ENCODE data around the gene WDR83.
"Not testable (repeated sequence)": the region's sequence is repeated elsewhere in the genome, so short reads cannot be mapped to it uniquely, and the experiment has no call there.

Gene WDR83

DNA sequence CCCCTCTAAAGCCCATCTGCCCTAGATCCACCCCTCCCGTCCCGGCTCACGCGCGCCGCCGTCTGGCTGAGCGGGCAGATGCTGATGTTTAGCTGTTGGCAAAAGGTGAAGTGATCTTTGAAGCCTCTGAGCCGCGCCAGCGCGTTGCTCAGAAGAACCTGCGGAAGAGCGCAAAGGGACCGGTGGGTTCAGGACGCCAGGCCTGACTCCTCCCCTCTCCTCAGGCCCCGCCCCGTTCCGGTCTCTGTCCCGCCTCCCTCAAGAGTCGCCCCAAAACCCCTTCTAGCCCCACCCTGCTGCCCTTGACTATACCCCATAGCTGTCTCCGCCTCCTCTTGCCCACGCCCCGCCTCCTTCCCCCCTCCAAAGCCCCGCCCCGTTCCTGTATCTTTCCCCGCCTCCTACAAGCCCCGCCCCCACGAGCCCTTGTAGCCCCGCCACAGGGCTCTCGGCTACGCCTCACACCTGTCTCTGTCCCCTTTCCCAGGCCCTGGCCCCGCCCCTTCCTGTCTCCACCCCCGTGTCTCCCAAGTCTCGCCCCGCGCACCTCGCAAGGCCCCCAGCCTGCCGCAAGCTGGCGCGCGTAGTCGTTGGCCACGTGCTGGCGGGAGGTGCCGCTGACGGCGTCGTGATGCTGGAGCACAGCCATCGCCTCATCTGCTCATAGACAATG is 9.6 kb upstream of the WDR83 start:
- DNase-seq = no peak

- DNase-seq = no peak
Observed at GRCh38 chr19:12657966-12658365, 8.6 kb upstream of the WDR83 start.

- no peak for DNase-seq
Observed at GRCh38 chr19:12660980-12661379, 5.6 kb upstream of the WDR83 start.

- no peak for DNase-seq
Observed at GRCh38 chr19:12664406-12665280, 2.0 kb upstream of the WDR83 start.

- DNase-seq = no peak
Observed at GRCh38 chr19:12665281-12665573, 1.4 kb upstream of the WDR83 start.

- no peak for DNase-seq
Observed at GRCh38 chr19:12665671-12666264, 839 bp upstream of the WDR83 start.

DNA sequence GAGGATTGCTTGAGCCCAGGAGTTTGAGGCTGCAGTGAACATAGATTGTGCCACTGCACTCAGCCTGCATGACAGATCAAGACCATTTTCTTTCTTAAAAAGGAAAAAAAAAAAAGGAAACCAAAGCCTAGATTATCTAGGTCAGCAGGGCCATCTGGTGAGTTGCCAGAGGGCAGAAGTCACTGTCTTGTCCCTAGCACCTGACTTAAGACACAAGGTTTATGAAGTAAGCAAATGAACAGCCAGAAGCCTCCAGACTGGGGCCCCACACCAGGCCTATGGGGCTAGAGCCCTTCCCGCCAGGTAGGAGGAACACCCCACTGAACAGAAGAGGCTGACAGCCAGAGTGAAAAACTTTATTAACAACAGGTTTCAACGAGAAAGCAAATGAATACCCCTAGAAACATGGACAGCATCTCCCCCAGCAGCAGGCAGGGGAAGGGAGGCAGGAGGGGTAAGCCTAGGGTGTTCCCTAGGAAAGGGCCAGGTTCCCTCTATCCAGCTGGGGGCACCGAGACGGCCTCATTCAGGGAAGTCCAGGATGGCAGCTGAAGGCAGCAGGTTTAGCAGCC is 1.2 kb downstream of the WDR83 start:
- no peak for DNase-seq

GRCh38 chr19:12668346-12668745 is 1.7 kb downstream of the WDR83 start:
- DNase-seq = no peak

- DNase-seq = no peak
Observed at GRCh38 chr19:12668932-12669269, 2.3 kb downstream of the WDR83 start.

GRCh38 chr19:12669270-12670158 is 2.9 kb downstream of the WDR83 start:
- peak; percentile 82 for DNase-seq

DNA sequence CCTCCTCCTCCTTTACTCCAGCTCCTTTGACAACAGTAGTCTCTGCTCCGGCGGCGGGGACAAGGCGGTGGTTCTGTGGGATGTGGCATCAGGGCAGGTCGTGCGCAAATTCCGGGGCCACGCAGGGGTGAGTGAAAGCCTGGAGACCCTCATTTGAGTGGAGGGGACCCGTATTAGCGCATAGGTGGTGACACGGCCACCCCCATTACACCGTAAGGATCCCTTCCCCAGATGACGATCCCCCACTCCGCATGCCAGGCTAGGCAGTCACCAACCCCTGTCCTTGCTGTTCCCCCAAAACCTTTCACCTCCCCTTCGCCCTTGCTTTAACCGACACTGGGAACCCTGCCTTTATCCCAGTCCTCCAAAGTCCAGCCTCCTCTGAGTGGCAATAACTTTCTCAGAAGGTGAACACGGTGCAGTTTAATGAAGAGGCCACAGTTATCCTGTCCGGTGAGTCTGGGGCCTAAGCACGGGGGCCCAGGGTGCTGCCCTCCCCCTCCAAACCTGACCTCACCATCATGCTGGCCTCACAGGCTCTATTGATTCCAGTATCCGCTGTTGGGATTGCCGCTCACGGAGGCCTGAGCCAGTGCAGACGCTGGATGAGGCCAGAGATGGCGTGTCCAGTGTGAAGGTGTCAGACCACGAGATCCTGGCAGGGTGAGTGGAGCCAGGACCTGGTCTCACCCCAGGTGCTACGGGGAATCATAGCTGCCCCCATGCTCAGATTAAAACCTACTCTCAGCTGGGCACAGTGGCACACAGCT is 3.7 kb downstream of the WDR83 start:
- DNase-seq = no peak

DNA sequence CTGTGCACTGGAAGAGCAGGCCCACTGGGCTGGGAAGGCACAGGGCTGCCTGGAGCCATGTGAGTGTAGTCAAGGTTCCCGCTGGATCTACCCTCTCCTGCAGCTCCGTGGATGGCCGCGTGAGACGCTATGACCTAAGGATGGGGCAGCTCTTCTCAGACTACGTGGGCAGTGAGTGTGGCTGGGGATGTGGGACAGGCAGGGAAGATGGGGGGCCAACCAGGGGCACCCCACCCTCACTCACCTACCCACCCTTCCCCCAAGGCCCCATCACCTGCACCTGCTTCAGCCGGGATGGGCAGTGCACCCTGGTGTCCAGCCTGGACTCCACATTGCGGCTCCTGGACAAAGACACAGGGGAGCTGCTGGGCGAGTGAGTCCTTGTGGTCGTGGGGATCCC is 6.1 kb downstream of the WDR83 start:
- DNase-seq = no peak

DNA sequence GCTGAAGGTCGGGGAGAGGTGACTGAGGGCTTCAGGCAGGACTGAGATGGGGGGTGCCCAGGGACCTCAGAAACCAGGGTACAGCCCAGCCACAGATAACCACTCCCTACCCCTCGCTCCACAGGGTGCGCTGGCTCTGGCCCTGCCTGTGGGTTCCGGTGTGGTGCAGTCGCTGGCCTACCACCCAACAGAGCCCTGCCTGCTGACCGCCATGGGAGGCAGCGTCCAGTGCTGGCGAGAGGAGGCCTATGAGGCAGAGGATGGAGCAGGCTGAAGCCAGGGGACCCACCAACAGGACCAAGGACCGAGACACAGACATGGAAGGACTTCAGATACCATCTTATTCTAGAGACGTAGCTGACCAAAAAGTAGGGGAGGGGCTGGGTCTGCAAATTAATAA is 8.8 kb downstream of the WDR83 start:
- no peak for DNase-seq

- no peak for DNase-seq
Observed at GRCh38 chr19:12675940-12676339, 9.3 kb downstream of the WDR83 start.

DNA sequence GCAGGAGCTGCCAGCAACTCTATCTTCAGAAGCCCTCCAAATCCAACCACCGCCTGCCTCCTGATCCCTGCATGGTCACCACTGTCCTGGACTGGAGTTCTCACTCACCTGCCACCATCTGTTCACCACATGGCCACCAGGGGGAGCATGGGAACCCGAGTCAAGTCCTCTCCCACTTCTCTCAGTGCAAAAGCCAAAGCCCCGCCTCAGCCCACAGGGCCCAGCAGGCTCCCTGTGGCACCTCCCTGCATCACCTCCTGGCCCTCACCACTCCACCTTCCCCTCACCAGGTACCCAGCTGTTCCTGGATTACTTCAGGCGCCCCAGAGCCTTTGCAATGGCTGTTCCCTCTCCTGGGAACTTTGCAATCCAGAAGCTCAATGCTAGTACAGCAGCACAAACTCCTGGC is 9.8 kb downstream of the WDR83 start:
- DNase-seq = peak; percentile 50

- no peak for DNase-seq
Observed at GRCh38 chr19:12676928-12677327, 10.3 kb downstream of the WDR83 start.

GRCh38 chr19:12678039-12678438 is 11.4 kb downstream of the WDR83 start:
- DNase-seq = not testable (repeated sequence)

DNA sequence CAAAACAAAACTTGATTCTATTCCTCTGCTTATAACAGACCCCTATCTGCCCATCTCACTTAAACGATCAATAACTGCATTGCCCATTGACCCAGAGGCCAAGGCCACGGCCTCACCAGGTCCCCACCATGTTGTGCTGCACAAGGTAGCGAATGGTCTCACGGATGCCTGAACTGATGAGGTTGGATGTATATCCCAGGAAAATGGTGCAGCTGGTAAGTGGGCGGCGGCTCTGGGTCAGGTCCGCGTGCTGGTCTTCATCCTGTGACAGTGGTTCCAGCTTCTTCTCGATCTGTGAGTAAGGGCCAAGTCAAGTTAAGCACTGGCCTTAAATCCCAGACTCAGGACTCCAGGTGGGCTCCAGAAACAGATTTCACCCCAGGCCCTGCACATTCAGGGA is 13.4 kb downstream of the WDR83 start:
- DNase-seq = no peak

GRCh38 chr19:12681074-12681987 is 14.7 kb downstream of the WDR83 start, which contains the start of gene DHPS:
DHPS (minus strand) TSS chr19:12681880; CDS start chr19:12681766, 114 bp downstream.
- DNase-seq = peak; percentile 92

- no peak for DNase-seq
Observed at GRCh38 chr19:12685831-12686230, 19.2 kb downstream of the WDR83 start.

Data from NCI-H2029 treated with DMSO at 0.1 percent for 48 hours (cell line).